HG03565 (cell line): ENCODE data around the gene TMED5.
"Not testable (repeated sequence)": the region's sequence is repeated elsewhere in the genome, so short reads cannot be mapped to it uniquely, and the experiment has no call there.

ENCODE experiments used
- ATAC-seq: cut with Tn5 transposase; IDR thresholded peaks from one replicate; pipeline ENCODE4 v1.9.1; 2021; ENCODE audit warnings: mild to moderate bottlenecking, moderate library complexity; ENCODE audit not compliant: unreplicated experiment

Gene TMED5

DNA sequence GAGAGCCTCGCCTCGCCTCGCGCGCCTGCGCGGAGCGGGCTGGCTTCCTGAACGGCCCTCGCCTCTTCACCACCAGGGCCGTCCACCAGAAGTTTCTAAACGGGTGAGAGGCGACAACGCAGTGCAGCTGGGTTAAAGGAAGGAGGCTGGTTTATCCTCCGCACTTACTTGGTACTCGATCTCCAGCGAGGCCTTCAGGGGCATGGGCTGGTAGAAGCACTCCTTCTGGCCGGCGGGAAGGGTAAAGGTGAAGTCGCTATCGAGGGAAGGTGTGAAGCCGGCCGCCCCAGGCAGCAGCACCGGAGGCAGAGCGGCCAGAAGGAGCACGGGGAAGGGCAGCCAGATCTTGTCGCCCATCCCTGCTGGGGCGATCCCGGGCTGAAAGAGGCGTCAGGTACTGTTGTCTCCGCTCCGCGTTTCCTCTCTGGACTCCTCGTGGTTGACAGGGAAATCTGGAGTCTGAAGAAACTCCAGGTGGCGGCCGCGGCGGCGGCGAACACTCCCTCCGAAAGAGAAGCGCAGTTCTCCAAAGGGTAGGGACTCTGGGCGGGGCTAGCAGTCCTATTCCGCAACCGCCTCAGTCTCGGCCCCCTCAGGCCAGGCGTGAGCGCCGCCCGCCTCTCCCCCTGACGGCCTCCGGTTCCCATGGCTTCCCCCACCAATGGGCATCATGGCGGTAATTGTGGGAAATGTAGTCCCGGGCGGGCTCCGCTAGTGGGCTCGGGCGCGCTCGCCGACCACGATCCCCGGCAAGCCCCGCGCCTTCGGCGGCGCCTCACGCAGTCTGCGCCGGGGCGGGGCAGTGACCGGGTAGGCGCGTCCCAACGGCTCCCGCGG is at the start of gene TMED5:
TSS of gene TMED5 (minus strand) at position 528 of the 837 bp plus-strand sequence. CDS start at position 357, 171 bp downstream.
- peak; percentile 76 for ATAC-seq

DNA sequence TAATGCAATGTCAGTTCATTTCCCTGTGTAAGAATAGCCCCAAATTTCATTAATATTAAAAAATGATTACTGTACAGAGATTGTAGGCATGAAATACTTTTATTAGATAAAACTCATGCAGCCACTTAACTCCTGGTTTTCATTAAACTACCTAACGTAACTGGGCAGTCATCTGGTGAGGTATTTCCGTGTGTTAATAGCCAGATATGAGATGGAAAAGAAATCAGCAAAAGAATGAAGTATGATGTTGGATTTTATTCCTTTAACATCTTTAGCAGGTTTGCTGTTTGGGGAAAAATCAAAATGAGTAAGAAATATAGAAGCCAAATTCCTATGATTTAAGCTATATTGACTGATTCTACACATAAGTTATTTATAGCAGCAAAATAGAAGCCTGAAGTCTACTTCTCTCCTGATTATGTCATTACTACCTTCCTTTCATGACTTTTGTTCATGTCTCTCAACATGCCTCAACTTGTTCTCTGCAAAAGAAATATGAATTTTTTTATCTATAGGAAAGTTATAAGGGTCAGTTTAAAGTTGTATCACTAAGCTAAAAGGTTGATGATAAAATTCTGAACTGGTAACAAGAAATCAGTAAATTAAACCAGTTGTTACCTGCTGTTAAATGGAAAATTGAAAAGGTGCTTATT is 42.9 kb upstream of the TMED5 start:
- no peak for ATAC-seq

DNA sequence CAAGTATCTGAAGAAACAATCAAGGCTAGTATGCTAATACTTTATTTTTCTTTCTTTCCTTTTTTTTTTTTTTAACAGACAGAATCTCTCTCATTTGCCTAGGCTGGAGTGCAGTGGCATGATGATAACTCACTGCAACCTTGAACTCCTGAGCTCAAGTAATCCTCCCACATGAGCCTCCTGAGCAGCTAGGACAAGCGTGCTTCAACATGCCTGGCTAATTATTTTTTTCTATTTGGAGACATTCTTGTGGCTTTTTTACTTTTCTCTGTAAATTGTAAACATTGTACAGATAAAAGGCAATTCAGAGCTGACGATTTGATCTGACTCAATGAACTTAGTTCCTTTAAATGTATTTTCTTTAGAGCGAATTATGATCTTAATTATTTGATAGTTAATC is 41.7 kb upstream of the TMED5 start:
- ATAC-seq: no peak

DNA sequence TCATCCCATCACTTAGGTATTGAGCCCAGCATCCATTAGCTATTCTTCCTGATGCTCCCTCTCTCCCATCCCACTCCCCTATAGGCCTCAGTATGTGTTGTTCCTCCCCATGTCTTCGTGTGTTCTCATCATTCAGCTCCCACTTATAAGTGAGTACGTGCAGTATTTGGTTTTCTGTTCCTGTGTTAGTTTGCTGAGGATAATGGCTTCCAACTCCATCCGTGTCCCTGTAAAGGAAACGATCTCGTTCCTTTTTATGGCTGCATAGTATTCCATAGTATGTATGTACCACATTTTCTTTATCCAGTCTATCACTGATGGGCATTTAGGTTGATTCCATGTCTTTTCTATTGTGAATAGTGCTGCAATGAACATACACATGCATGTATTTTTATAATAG is 40.5 kb upstream of the TMED5 start:
- not testable (repeated sequence) for ATAC-seq

DNA sequence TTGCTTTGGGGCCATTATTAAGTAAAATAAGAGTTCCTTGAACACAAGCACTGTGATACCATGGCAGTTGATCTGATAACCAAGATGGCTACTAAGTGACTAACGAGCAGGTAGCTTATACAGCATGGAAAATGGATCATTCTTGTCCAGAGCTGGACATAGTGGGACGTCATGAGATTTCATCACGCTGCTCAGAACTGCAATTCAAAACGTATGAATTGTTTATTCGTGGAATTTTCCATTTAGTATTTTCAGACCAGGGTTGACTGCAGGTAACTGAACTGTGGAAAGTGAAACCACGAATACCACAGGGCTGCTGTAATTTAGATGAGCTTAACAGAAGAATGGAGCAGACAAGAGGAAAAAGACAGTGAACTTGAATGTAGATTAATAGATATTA is 39.2 kb upstream of the TMED5 start:
- peak; percentile 41 for ATAC-seq

DNA sequence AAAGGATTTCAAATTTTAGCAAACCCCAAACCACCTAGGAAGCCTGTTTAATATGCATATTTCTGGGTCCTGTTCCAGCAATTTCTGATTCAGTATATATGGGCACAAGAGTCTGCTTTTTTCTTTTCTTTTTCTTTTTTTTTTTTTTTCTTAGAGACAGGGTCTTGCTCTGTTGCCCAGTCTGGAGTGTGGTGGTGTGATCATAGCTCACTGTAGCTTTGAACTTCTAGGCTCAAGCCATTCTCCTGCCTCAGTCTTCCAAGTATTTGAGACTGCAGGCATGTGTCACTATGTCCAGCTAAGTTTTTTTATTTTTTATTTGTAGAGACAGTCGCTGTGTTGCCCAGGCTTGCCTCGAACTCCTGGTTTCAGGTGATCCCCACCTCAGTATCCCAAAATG is 35.1 kb upstream of the TMED5 start:
- ATAC-seq: no peak

DNA sequence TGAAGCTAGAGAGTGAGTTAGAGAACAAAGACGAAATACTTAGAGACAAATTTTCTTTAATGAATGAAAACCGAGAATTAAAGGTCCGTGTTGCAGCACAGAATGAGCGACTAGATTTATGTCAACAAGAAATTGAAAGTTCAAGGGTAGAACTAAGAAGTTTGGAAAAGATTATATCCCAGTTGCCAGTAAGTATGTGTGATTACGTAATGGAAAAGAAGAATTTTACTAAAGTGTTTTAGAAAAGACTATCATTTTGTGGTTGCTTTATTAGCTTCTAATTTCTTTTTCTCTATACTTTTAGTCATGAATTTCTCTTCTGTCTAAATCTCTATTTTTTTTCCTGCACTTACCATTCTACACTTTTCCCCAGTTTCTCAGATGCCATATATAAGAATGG is 27.0 kb upstream of the TMED5 start:
- no peak for ATAC-seq

DNA sequence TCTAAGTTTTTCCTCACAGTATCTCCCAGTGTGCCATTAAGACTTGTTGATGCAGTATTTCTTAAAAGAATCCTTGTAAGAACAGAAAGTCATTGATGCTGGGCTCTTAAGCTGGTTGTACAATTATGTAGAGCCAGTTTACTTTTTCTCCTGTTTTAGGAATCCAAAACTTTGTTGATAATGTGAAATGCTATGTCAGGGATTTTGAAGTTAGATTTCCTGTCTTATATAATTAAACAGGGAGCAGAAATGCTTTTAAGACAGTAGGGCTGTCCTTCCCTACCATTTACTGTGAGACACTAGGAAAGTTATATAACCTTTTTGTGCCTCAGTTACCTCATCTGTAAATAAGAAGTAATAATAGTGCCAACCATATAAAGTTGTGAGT is 26.3 kb upstream of the TMED5 start:
- no peak for ATAC-seq

DNA sequence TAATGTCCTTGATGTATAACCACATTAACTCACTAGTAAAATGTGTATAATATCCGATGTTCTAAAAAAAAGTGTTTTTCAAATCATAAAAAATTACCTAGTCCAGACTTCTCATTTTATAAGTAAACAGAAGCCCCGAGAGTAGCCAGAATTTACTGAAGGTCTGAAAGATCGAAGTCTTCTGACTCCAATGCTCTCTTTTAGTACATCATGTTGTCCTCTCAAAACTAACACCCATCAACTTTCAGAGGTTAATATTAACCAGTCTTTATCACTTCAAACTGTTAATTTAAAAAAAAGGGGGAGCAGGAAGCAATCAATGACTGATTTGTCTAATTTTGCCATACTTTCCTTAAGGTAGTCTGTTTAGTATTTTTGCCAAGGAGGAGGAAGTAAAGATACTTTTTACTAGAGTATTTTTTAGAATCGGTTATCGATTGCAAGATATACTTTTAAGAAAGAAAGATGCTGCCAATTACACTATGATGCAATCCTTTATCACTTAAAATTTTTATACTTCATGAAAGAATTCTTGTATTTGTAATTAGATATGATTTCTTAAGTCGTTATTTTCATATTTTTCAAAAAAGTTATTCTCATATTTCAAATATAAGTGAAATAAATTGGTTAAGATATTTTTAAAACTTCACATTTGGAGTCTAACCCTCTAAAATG is 25.8 kb upstream of the TMED5 start:
- ATAC-seq: no peak

DNA sequence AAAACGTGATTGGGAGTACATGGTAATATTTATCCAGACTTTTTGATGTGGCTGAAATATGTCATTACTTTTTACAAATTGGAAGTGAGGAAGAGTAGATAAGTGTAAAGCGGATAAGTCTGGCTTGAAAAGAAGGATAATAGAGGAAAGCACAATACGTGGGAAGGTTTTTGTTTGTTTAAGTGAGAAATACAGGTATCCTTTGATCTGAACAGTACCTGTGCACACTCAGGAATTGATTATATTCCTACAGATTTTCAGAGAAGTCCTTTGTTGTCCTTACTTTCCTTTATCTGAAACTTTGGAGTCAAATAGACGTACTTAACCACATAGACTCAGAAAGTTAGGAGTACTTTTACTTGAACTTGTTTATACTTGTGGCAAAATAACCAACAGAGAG is 20.5 kb upstream of the TMED5 start:
- no peak for ATAC-seq

DNA sequence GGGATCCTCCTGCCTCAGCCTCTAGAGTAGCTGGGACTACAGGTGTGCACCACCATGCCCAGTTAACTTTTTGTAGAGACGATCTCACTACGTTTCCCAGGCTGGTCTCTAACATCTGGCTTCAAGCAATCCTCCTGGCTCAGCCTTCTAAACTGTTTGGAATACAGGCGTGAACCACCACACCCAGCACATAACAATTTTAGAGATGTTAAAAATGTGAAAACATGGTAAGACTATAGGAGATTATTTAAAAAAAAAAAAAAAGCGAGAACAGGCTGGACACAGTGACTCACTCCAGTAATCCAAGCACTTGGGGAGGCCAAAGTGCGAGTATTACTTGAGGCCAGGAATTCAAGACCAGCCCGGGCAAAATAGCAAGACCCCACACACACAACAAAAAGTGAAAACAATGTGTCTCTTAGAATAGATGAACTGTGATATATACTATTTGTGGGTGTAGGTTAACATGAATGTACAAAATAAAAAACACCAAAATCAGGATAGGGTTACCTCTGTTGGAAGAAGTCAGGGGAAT is 19.9 kb upstream of the TMED5 start:
- ATAC-seq: no peak

DNA sequence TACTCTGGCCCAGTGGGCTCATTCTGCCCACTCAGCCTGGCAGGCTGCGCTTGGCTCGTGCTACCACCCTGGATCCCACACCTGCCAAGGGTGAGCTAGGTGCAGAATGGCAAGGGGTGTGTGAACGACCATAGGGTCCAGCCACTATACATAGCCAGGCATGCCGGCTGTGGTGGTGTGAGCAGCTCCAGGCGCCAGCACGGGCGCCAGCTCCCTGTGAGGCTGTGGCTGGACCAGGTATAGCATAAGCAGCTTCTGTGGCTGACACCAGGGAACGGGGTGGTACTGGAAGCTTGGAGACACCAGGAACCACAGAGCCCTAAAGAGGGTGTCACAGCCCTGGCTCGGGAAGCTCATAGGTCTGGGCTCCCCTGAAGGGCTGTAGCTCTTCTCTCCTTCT is 18.9 kb upstream of the TMED5 start:
- no peak for ATAC-seq

DNA sequence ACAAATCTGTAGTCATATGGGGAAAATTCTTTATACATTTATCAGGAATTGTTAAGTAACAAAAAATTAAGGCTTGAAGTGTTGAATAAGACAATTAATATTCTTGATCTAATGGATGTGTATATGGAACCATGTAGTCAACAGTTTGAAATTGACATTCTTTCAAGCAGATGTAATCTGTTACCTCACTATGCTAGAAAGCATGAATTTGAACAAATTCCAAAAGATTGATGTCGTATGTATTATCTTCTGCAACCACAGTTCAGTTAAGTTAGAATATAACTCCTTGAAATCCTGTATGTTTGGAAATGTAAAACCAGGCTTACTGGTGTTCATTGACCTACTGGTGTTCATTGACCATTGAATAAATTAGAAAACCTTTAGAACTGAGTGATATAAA is 16.4 kb upstream of the TMED5 start:
- no peak for ATAC-seq

DNA sequence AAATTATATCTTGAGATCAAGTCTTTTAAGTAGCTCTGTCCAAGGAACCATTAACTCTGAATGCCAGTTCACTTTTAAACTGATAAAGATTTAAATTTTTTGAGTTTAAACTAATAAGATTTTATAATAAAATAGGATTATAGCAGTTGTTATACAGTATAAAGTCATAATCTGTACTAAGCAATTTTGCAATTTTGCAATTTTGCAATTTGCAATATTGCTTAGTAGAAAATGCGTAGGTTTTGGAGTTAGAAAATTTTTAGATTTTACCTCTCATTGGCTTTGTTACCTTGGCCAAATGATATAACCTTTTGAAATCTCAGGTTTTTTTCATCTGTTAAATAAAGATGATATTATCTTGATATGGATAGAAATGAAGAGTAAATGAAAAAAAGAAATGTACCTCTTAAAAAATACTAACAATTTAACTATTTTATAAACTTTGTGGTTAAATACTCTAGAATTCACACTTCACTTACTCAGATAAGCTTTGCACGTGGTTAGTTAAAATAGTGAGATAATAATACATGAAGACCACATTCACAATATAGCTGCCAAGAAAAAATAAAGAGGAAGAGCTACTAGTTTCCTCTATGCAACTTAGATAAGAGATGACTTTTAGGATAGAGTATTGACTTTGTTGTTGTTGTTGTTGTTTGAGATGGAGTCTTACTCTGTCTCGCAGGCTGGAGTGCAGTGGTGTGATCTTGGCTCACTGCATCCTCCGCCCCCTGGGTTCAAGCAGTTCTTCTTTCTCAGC is 14.2 kb upstream of the TMED5 start:
- ATAC-seq: no peak

DNA sequence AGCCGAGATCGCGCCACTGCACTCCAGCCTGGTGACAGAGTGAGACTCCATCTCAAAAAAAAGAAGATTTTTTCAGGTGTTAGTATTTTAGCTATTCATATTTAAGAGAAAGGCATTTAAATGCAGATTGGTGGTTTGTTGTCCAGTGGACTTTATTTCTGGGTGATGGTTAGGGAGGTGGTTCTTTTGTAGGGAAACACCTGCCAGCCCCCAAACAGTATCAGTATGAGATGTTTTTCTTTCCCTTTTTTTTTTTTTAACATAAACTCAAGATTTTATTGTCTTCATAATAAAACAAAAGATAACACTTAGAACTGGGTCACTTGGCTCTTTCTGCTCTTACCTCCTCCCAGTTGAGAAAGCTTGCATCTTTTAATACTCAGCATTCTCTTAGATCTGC is 10.2 kb upstream of the TMED5 start:
- ATAC-seq: no peak

DNA sequence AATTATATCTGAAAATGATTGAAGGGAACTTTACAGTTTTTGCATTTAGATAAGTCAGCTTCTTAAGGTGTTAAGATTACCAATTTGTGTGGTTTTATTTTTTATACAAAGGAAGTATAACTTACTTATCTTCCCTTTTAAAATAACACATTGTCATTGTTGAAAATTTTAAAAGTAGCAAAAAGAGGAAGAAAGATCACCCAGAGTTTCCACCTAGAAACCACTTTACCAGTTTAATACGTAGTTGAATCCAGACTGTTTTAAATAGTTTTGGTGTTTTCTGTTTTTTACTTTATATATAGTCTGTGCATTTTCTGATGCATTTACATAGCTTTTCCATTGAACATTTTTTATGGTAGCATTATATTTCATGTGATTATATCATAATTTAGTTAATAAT is 6.5 kb upstream of the TMED5 start:
- ATAC-seq: no peak

DNA sequence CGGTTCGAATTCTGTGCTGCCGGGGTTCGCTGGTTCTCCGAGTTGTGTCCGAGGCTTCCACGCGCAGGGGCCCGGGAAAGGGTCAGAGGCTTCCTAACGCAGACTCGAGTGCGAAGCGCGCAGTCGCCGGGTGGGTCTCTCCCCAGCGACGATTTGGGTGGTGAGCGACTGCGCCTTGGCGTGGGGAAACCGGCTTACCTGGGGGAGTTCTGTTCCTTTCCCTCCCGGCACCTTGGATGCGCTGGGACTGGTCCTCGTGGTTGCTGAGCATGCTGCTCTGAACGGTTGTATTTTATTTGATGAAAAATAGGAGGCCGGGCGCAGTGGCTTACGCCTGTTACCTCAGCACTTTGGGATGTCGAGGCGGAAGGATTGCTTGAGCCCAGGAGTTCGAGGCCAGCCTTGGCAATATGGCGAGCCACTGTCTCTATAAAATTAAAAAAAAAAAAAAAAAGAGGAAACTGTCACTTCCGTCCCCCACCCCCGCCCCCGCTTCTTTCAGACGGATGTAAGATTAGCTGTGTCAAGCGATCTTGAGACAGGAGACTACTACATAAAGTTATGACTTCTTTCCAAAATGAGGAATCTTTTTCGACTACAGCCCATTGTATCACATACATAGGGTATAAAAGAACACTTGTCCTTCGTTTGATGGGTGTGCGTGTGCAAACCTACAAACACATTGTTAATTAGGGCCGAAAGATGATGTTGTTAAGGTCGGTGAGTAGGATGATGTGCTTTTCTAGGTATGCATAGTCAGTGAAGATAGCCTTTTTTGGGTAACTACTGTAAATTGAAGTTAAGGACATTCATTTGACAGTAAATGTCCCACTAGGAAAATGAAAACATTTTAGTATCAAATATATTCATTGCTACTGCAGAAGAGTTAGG is 755 bp upstream of the TMED5 start, which contains the start of gene CCDC18:
TSS of gene CCDC18 (plus strand) at position 2 of the 891 bp plus-strand sequence. CDS start 2,638 bp downstream, outside the sequence.
- no peak for ATAC-seq

DNA sequence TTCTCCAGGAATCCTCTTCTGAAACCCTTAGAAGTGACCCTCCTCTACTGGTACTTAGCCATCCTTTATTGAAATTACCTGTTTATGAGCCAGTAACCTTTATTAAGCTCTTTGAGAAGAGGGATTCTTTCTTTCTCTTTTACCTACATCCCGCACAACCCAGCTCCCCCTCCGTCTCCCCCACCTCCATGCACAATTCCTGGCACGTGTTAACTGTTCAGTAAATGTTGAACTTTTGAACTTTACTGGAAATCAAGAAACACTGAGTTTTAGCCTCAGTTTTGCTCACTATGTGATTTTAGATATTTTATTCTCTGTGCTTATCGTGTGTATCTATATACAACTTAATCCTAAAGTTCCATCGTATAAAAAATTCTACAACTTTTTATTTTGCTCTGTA is 1.8 kb downstream of the TMED5 start:
- no peak for ATAC-seq

DNA sequence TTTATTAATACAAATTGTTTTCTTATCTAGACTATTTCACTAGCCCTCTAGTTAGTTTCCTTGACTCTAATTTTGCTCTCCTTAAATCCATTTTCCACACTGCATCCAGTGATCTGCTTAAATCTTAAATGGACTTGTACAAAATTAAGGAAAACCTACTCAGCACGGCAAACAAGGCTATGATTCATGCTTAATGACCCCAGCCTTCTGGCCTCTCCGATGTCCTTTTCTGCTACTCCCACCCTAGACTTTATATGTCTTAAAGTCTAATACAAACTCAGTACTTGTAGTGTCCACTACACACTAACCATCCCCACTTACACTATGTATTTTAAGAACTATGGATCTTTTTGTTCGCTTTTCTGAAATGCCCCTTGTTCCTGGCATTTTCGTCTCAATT is 2.2 kb downstream of the TMED5 start:
- ATAC-seq: no peak

DNA sequence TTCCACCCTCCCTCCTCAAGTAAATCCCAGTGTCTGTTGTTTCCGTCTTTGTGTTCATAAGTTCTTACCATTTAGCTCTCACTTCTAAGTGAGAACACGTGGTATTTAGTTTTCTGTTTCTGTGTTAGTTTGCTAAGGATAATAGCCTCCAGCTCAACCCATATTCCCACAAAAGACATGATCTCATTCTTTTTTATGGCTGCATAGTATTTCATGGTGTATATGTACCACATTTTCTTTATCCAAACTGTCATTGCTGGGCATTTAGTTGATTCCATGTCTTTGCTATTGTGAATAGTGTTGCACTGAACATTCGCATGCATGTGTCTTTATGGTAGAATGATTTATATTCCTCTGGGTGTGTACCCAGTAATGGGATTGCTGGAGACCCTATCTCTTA is 5.6 kb downstream of the TMED5 start:
- ATAC-seq: not testable (repeated sequence)
